Keratinocyte (primary cell): ENCODE results near the gene ELF4. TPM values are rescaled to one million over a fixed set of nuclear protein-coding genes. Genes with fewer than 3 reads are reported as not detected.
"Not testable (repeated sequence)": the region's sequence is repeated elsewhere in the genome, so short reads cannot be mapped to it uniquely, and the experiment has no call there.

Source experiments
- DNase-seq: peaks from one replicate; pipeline ENCODE4 v3.0.0-alpha.2; 2011; ENCODE audit warnings: low read depth, missing footprints, low spot score
- FAIRE-seq: peaks from 2 replicates; lab custom pipeline; 2011; peaks lifted over from hg19 to GRCh38; lab: Jason Lieb, UNC
- H2AFZ ChIP-seq: 2 replicates; pipeline ENCODE4 v1.6.0; 2012; ENCODE audit warnings: low read length, control low read depth, inconsistent platforms; ENCODE audit not compliant: control insufficient read depth
- H3K27ac ChIP-seq: 2 replicates; pipeline ENCODE4 v1.5.1; 2011; ENCODE audit warnings: low read length; ENCODE audit not compliant: control insufficient read depth, insufficient read depth
- H3K27me3 ChIP-seq: 3 replicates; pipeline ENCODE4 v1.6.0; 2011; ENCODE audit warnings: low read length; ENCODE audit not compliant: control insufficient read depth, insufficient read depth; ENCODE audit errors: extremely low read depth
- H3K36me3 ChIP-seq, 2 experiments: 2 replicates in 1 of 2; 3 replicates in 1 of 2; pipeline ENCODE4 v1.5.1; 2011; ENCODE audit warnings: low read length in 2 of 2, mild to moderate bottlenecking in 1 of 2; ENCODE audit not compliant: control insufficient read depth in 2 of 2, insufficient read depth in 2 of 2; ENCODE audit errors: extremely low read depth in 1 of 2
- H3K4me1 ChIP-seq: 3 replicates; pipeline ENCODE4 v1.5.1; 2011; ENCODE audit warnings: low read length; ENCODE audit not compliant: control insufficient read depth, insufficient read depth; ENCODE audit errors: extremely low read depth
- H3K4me2 ChIP-seq: 3 replicates; pipeline ENCODE4 v1.6.0; 2011; ENCODE audit warnings: low read depth, low read length; ENCODE audit not compliant: control insufficient read depth, insufficient read depth; ENCODE audit errors: extremely low read depth
- H3K4me3 ChIP-seq, 3 experiments: fragments of 200-600 bp in 1 of 3; sonication (generic) in 1 of 3; 2 replicates in 2 of 3; 3 replicates in 1 of 3; pipeline ENCODE4 v1.5.1; 2011 to 2016; ENCODE audit warnings: low read length in 3 of 3, mild to moderate bottlenecking in 3 of 3, control low read depth in 2 of 3, inconsistent platforms in 1 of 3, low read depth in 1 of 3, mixed read lengths in 1 of 3, mixed run types in 1 of 3, moderate library complexity in 1 of 3; ENCODE audit not compliant: control insufficient read depth in 2 of 3, insufficient read depth in 2 of 3; ENCODE audit errors: extremely low read depth in 1 of 3
- H3K79me2 ChIP-seq: 2 replicates; pipeline ENCODE4 v1.6.0; 2012; ENCODE audit warnings: low read length; ENCODE audit not compliant: control insufficient read depth, insufficient read depth
- H3K9ac ChIP-seq: 3 replicates; pipeline ENCODE4 v1.6.0; 2011; ENCODE audit warnings: low read length; ENCODE audit not compliant: control insufficient read depth, insufficient read depth; ENCODE audit errors: extremely low read depth
- H3K9me1 ChIP-seq: 3 replicates; pipeline ENCODE4 v1.6.0; 2011; ENCODE audit warnings: low read length; ENCODE audit not compliant: control insufficient read depth, insufficient read depth; ENCODE audit errors: extremely low read depth
- H3K9me3 ChIP-seq: 2 replicates; pipeline ENCODE4 v1.5.1; 2012; ENCODE audit warnings: low read depth, low read length; ENCODE audit not compliant: control insufficient read depth
- H4K20me1 ChIP-seq: 3 replicates; pipeline ENCODE4 v1.6.0; 2011; ENCODE audit warnings: low read length; ENCODE audit not compliant: control insufficient read depth, insufficient read depth; ENCODE audit errors: extremely low read depth
- CTCF ChIP-seq, 3 experiments: IDR thresholded peaks in 1 of 3; conservative IDR thresholded peaks in 1 of 3; optimal IDR thresholded peaks in 1 of 3; 2 replicates in 2 of 3; 3 replicates in 1 of 3; pipeline versions ENCODE3 to v1.5.1; 2011; ENCODE audit warnings: low read length in 3 of 3, mild to moderate bottlenecking in 3 of 3, moderate library complexity in 2 of 3, control low read depth in 1 of 3, inconsistent platforms in 1 of 3; ENCODE audit not compliant: insufficient read depth in 2 of 3; ENCODE audit errors: extremely low read depth in 1 of 3
- EZH2 ChIP-seq: IDR thresholded peaks from one replicate; pipeline ENCODE4 v1.6.1; 2012; ENCODE audit warnings: inconsistent platforms, mild to moderate bottlenecking, low read length, moderate library complexity
- dilution Hi-C: fragments of 300-500 bp; cut with MboI; formaldehyde crosslinking; loops from one replicate; pipeline ENCODE4 v1.7.0; 2020; ENCODE audit warnings: low sequenced_read_pairs; ENCODE audit not compliant: extremely low pct_ligation_motif_present
- polyA plus RNA-seq, 5 experiments: library from polyadenylated mRNA; depleted of rRNA in 3 of 5; stranded (reverse) in 3 of 5; stranded (forward) in 1 of 5; unstranded in 1 of 5; fragments of >200 nt; gene quantifications; 1 replicate in 1 of 5; 2 replicates in 3 of 5; 3 replicates in 1 of 5; pipeline versions ENCODE4 v1.2.1 to v1.2.3, GENCODE V29; 2011 to 2012; ENCODE audit warnings: missing spikeins in 2 of 5, low read depth in 1 of 5, low replicate concordance in 1 of 5

The ELF4 gene
- polyA plus RNA-seq, 1 donor (not counting 4 experiments of a cell fraction or from before 2014, with no cell fraction given) = 17.6 TPM

- no peak for FAIRE-seq
Measured at GRCh38 chrX:130117166-130117565, 6.9 kb upstream of the ELF4 start.

GRCh38 chrX:130115119-130115885 lies 5.0 kb upstream of the ELF4 start:
- H3K36me3 ChIP-seq, FAIRE-seq, H3K9ac ChIP-seq, H3K27me3 ChIP-seq, H3K9me3 ChIP-seq, H3K9me1 ChIP-seq, H3K79me2 ChIP-seq, H3K27ac ChIP-seq, H3K4me2 ChIP-seq, DNase-seq, H2AFZ ChIP-seq, H4K20me1 ChIP-seq, dilution Hi-C loops, H3K4me3 ChIP-seq: not testable (repeated sequence)
- peaks cover 46% of the 10 kb centered on the region for H3K4me1 ChIP-seq

More at GRCh38 chrX:130117166-130117565, 6.9 kb upstream of the ELF4 start:
- Histone ChIP-seq H3K9me3 (no peaks in the 10 kb centered on the region), H3K79me2 (no peaks in the 10 kb centered on the region), H3K9me1 (no peaks in the 10 kb centered on the region), H3K27ac (no peak overlapping the region), H3K27me3 (no peaks in the 10 kb centered on the region), H3K4me1 (peaks cover 50% of the 10 kb centered on the region), H3K4me3 (no peak overlapping the region), H2AFZ (no peak overlapping the region), H3K4me2 (no peak overlapping the region), H3K36me3 (no peaks in the 10 kb centered on the region), H3K9ac (no peak overlapping the region), H4K20me1 (no peaks in the 10 kb centered on the region)
- TF ChIP-seq CTCF (optimal IDR thresholded peaks at IDR 0.05 in 1 of 3, IDR thresholded peaks at IDR 0.05 in 1 of 3, conservative IDR thresholded peaks at IDR 0.05 in 1 of 3; ENCODE audit: extremely low read depth in 1 of 3, insufficient read depth in 2 of 3, low read length in 3 of 3) (no peak), EZH2 (no peak)
- dilution Hi-C loops = no loop called here
- DNase-seq = no peak
